Activated CD8-positive, alpha-beta T cell treated with anti-CD3 and anti-CD28 coated beads, Interleukin-2, amount 10 ng/mL, durations not matched to agents 7 days and 5 days (primary cell): ENCODE data around the gene TFPI2. TPM values are rescaled to one million over a fixed set of nuclear protein-coding genes. Genes with fewer than 3 reads are reported as not detected.

Source experiments
- ATAC-seq: fragments of 150-1000 bp; cut with Tn5 transposase; one replicate; pipeline ENCODE4 v1.10.0; 2021; ENCODE audit warnings: moderate library complexity
- CTCF ChIA-PET: fragments of 350-600 bp; sonication (Branson Sonifier 250); formaldehyde crosslinking; loops from one replicate; lab custom pipeline; 2021; ENCODE audit warnings: antibody characterized with exemption; lab: Charles Lee
- POLR2A ChIA-PET: fragments of 350-600 bp; sonication (Branson Sonifier 250); formaldehyde crosslinking; loops from one replicate; lab custom pipeline; 2021; ENCODE audit warnings: antibody characterized with exemption; lab: Charles Lee
- DNase-seq: peaks from one replicate; pipeline ENCODE4 v3.0.0-alpha.2; 2020
- H3K27ac Mint-ChIP-seq: one replicate; pipeline ENCODE4 v1.8.0; 2021; ENCODE audit warnings: mild to moderate bottlenecking, mixed read lengths
- H3K27me3 Mint-ChIP-seq: one replicate; pipeline ENCODE4 v1.8.0; 2021; ENCODE audit warnings: low read depth, mixed read lengths
- H3K36me3 Mint-ChIP-seq: one replicate; pipeline ENCODE4 v1.8.0; 2021; ENCODE audit warnings: low read depth, mixed read lengths
- H3K4me1 Mint-ChIP-seq: one replicate; pipeline ENCODE4 v1.8.0; 2021; ENCODE audit warnings: low read depth, mixed read lengths
- H3K4me3 Mint-ChIP-seq: one replicate; pipeline ENCODE4 v1.8.0; 2021; ENCODE audit warnings: mild to moderate bottlenecking, mixed read lengths
- H3K9me3 Mint-ChIP-seq: one replicate; pipeline ENCODE4 v1.8.0; 2022; ENCODE audit warnings: mixed read lengths; ENCODE audit not compliant: insufficient read depth
- total RNA-seq, 2 experiments: library from RNA; stranded (reverse); gene quantifications; one replicate each; pipeline ENCODE4 v1.2.3, GENCODE V29; 2021

TFPI2 gene
- total RNA-seq, 2 experiments from 2014 or later, result not detected

DNA sequence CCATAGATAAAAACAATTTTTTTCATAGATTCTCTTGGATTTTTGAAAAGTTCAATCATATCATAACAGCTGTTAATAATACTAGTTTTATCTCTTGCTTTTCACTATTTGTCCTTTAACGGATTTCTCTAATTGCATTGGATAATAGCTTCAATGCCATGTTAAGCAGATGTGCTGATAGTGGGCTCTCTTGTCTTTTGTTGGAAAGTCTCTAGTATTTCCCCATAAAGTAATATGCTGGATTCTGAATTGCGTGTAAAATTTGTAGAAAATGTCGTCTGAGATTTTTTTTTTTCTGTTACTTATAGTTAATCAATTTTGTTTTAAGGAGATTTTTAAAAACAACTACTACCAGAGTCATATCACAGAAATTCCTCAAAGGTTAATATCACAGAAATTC lies 53.3 kb downstream of the TFPI2 start:
- Mint-ChIP-seq H3K4me3 (no peak overlapping the region), H3K27ac (no peak overlapping the region), H3K36me3 (no peaks in the 10 kb centered on the region), H3K27me3 (no peaks in the 10 kb centered on the region), H3K4me1 (no peaks in the 10 kb centered on the region), H3K9me3 (no peaks in the 10 kb centered on the region)
- ChIA-PET POLR2A (no interaction called here), CTCF (no interaction called here)
- no peak for ATAC-seq
- no peak for DNase-seq

DNA sequence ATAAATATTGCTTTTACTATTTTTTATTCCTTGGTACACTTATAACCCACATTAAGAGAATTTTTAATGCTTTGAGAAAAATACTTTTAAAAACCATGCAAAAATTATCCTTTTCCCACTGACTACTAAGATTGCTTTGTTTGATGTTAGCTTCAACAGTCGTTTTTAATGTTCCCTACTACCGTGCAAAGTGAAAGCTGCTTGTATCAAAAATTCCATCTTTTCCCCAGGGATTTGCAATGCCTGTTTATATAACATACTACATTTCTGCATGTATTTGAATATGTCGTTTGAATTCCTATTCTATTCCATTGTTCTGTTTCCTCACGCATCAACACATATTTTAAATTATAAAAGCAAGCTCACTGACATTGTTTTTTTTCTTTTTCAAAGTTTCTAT lies 54.4 kb downstream of the TFPI2 start:
- Mint-ChIP-seq H3K36me3 (no peaks in the 10 kb centered on the region), H3K4me1 (no peaks in the 10 kb centered on the region), H3K27ac (no peak overlapping the region), H3K27me3 (no peaks in the 10 kb centered on the region), H3K9me3 (no peaks in the 10 kb centered on the region), H3K4me3 (no peak overlapping the region)
- POLR2A ChIA-PET, result no interaction called here
- ATAC-seq (no peak), DNase-seq (no peak)
- CTCF ChIA-PET, result no interaction called here

GRCh38 chr7:93835702-93836101 lies 54.9 kb downstream of the TFPI2 start:
- H3K27ac Mint-ChIP-seq, result no peak overlapping the region
- POLR2A ChIA-PET, result no interaction called here
- H3K4me1 Mint-ChIP-seq, result no peaks in the 10 kb centered on the region
- no peaks in the 10 kb centered on the region for H3K36me3 Mint-ChIP-seq
- no peak for DNase-seq
- no peak for ATAC-seq
- H3K9me3 Mint-ChIP-seq, result no peaks in the 10 kb centered on the region
- no peak overlapping the region for H3K4me3 Mint-ChIP-seq
- CTCF ChIA-PET, result no interaction called here
- H3K27me3 Mint-ChIP-seq, result no peaks in the 10 kb centered on the region

Other genes starting within 250 kb of the TFPI2 start
- gene GNGT1, start 15.8 kb upstream of the TFPI2 start, total RNA-seq, result not detected
- not detected for gene GNG11, start 31.0 kb upstream of the TFPI2 start, total RNA-seq
- 10 to 100 TPM; 13.7 to 15.9 TPM for gene BET1, start 113.6 kb upstream of the TFPI2 start, total RNA-seq